Gastrocnemius medialis (tissue), 4 donors: ENCODE measurements around the gene TMEM59L.

Experiments used
- CTCF ChIP-seq, 5 experiments: fragments of 450-650 bp in 3 of 5; fragments of 200-600 bp in 2 of 5; sonication (generic) in 2 of 5; IDR thresholded peaks in 4 of 5; conservative IDR thresholded peaks in 1 of 5; 1 replicate in 4 of 5; 2 replicates in 1 of 5; pipeline ENCODE4 v1.5.1; 2016 to 2019; ENCODE audit warnings: antibody characterized with exemption in 5 of 5, mild to moderate bottlenecking in 3 of 5, moderate library complexity in 3 of 5
- POLR2A ChIP-seq, 2 donors: fragments of 450-650 bp; IDR thresholded peaks; one replicate each; pipeline ENCODE4 v1.6.1; 2017; ENCODE audit warnings: antibody characterized with exemption in 2 of 2, mild to moderate bottlenecking in 2 of 2, moderate library complexity in 2 of 2

GRCh38 chr19:18588611-18589379 is 23.9 kb upstream of the TMEM59L start, which contains the start of gene REX1BD:
- TF ChIP-seq POLR2A (IDR thresholded peaks at IDR 0.05) (peak; percentile 34 to 52), CTCF (IDR thresholded peaks at IDR 0.05 in 4 of 5, conservative IDR thresholded peaks at IDR 0.05 in 1 of 5) (peak; percentile 85 to 94 (median 89))
